HAP-1 (cell line): Measurements from ENCODE around the gene FRMD1.

ENCODE experiments used
- DNase-seq, 2 experiments: peaks; one replicate each; pipeline ENCODE4 v3.0.0-alpha.2; 2016 to 2020; ENCODE audit warnings: low spot score in 2 of 2
- H3K27me3 ChIP-seq: fragments of 250-450 bp; sonication (Bioruptor Pico); 2 replicates; pipeline ENCODE4 v1.5.1; 2020; ENCODE audit warnings: low read depth, mild to moderate bottlenecking, moderate library complexity
- H3K36me3 ChIP-seq: fragments of 250-450 bp; sonication (Bioruptor Pico); replicated peaks from 2 replicates; pipeline ENCODE4 v1.5.1; 2020; ENCODE audit warnings: mild to moderate bottlenecking
- H3K4me1 ChIP-seq: fragments of 250-450 bp; sonication (Bioruptor Pico); 2 replicates; pipeline ENCODE4 v1.5.1; 2020; ENCODE audit warnings: mild to moderate bottlenecking
- H3K4me3 ChIP-seq: fragments of 250-450 bp; sonication (Bioruptor Pico); 2 replicates; pipeline ENCODE4 v1.5.1; 2020; ENCODE audit warnings: mild to moderate bottlenecking, moderate library complexity
- H3K9me3 ChIP-seq: fragments of 250-450 bp; sonication (Bioruptor Pico); 2 replicates; pipeline ENCODE4 v1.5.1; 2020; ENCODE audit warnings: mild to moderate bottlenecking, moderate library complexity
- in situ Hi-C: fragments of 300-500 bp; cut with MboI; formaldehyde crosslinking; loops from 3 replicates; pipeline ENCODE4 v1.14.3; 2020; ENCODE audit warnings: low sequenced_read_pairs, inconsistent platforms, mixed read lengths

FRMD1 gene

GRCh38 chr6:168118935-168119334 is 39.9 kb upstream of the FRMD1 start:
- no peak overlapping the region for H3K4me3 ChIP-seq
- H3K36me3 ChIP-seq = no peaks in the 10 kb centered on the region
- H3K4me1 ChIP-seq = no peaks in the 10 kb centered on the region
- no peak for DNase-seq
- H3K9me3 ChIP-seq = no peaks in the 10 kb centered on the region
- in situ Hi-C loops = no loop called here
- H3K27me3 ChIP-seq = no peaks in the 10 kb centered on the region

DNA sequence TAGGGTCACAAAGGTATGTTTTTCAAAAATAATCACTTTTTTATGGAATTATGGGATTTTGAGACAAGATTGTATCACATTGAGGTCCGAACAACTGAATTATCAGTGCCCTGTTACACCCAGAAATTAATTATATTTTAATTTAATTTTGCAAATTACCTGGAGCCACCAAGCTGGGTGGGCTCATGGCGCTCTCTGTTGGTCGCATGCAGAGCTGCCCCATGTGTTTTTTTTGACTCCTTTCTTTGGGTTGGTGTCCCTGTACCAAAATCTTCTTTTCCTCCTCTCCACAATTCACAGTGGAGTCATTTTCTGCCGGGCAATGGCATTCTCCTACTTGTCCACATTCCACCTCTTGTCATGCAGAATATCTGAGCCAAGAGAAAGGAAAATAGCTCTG is 38.9 kb upstream of the FRMD1 start:
- Histone ChIP-seq H3K36me3 (no peaks in the 10 kb centered on the region), H3K9me3 (no peaks in the 10 kb centered on the region), H3K4me3 (no peak overlapping the region), H3K27me3 (no peaks in the 10 kb centered on the region), H3K4me1 (no peaks in the 10 kb centered on the region)
- in situ Hi-C loops = no loop called here
- no peak for DNase-seq

DNA sequence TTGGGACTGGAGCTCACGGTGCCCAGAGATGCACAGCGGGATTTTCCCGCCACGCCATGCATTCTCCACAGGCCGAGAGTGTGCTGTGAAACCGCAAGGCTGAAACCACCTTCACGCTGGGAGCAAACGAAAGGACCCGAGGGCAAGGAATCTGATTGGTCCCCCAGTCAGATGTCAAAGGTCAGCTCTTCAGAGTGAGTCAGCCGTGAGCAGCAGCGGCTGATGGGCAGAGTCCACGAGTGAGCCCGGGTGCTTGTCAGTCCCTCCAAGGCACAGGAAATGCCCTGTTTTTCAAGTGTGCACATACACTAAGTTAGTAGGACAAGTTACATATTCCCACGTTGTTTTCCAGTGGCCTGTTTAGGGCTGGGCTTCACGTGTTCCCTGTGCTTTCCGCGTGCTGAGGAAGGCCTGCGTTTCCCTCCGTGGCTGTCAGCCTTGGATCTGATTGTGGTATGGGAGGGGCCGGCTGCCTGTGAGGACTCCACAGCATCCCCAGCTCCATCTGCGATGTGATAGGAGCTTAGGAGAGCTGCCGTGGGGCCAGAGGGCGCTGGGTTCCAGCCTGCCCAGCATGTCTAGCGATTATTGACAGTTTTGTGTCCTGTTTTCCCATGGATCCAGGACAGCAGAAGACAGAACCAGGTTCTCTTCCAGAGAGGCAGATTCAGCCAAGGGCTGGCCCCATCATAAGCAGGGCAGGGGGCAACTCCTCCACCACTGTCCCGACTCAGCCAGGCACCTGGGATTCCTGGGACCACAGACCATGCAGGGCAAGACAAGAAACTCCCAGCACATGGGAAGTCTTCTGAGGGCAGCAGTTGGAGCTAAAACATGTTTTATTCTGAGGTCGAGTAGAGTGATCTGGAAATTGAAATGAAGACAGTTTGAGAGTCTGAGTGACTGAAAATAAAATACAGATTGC is 38.2 kb upstream of the FRMD1 start:
- Histone ChIP-seq H3K9me3 (no peaks in the 10 kb centered on the region), H3K36me3 (no peaks in the 10 kb centered on the region), H3K27me3 (no peaks in the 10 kb centered on the region), H3K4me1 (no peaks in the 10 kb centered on the region), H3K4me3 (no peak overlapping the region)
- no peak for DNase-seq
- in situ Hi-C loops = no loop called here

- H3K36me3 ChIP-seq = no peaks in the 10 kb centered on the region
- no peak for DNase-seq
These were observed 37.5 kb upstream of the FRMD1 start for GRCh38 chr6:168116438-168116974.

DNA sequence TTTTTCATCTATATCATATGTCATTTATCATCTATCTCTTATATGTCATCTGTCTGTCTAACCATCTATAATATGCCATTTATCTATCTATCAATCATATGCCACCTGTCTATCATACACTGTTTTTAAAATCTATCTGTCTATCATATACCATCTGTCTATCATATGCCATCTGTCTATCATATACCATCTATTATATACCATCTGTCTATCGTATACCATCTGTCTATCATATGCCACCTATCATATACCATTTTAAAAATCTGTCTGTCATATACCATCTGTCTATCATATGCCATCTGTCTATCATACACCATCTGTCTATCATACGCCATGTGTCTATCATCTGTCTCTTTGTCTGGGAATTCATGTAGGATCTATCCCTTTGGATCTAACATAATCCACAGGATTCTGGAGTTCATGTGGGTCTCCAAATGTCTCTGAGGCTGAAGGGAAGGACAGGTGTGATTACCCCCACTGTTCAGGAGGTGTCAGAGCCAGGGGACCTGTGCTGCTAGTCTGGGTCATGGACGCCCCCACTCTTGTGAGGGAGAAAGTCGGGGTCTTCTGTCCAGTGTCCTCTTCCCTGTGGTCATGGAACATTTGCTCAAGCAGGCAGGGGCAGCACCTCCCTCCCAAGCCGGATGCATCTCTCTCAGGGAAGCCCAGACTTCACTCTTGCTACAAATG is 36.9 kb upstream of the FRMD1 start:
- DNase-seq = no peak
- Histone ChIP-seq H3K4me1 (no peaks in the 10 kb centered on the region), H3K4me3 (no peak overlapping the region), H3K9me3 (no peaks in the 10 kb centered on the region), H3K36me3 (no peaks in the 10 kb centered on the region), H3K27me3 (no peaks in the 10 kb centered on the region)
- in situ Hi-C loops = no loop called here

More at GRCh38 chr6:168116438-168116974, 37.5 kb upstream of the FRMD1 start:
- in situ Hi-C loops = no loop called here
- Histone ChIP-seq H3K4me3 (no peak overlapping the region), H3K4me1 (no peaks in the 10 kb centered on the region), H3K27me3 (no peaks in the 10 kb centered on the region), H3K9me3 (no peaks in the 10 kb centered on the region)

DNA sequence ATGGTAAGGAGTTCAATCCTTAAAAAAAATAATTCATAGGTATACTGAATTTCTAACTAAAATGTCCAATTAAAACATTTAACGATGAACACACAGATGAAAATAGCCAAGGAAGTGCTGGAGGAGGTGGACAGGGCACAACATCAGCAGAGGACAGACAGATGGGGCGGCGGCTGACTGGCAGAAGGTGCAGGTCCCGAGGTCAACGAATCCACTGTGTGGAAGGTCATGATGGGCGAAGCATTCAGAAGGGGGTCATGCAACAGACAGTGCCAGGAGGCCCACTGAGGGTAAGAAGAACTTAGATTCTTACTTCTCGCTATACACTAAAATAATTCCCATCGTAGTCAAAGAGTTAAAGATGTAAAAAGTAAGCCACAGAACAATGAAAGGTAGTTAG is 34.2 kb upstream of the FRMD1 start:
- Histone ChIP-seq H3K36me3 (no peaks in the 10 kb centered on the region), H3K4me1 (no peaks in the 10 kb centered on the region), H3K27me3 (no peaks in the 10 kb centered on the region), H3K4me3 (no peak overlapping the region), H3K9me3 (no peaks in the 10 kb centered on the region)
- in situ Hi-C loops = no loop called here
- DNase-seq = no peak

GRCh38 chr6:168111911-168112310 is 32.9 kb upstream of the FRMD1 start:
- in situ Hi-C loops = no loop called here
- no peak for DNase-seq
- no peak overlapping the region for H3K4me3 ChIP-seq

DNA sequence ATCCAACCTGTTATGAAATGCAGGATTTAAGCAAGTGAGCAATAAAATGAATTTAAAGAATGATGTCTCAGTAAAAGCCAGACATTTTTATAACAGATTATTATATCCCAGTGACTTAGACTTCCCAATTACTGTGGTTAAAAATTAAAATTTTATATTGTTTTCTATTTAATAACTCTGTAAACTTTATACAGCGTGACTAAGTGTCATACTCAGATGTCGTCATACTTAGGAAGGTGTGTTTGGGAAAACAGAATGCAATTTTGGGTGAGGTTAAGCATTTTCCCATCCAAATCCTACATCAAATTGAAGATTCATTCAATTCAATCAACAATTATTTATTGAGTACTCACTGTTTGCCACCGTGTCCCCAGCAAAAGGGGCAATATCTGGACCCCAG is 31.4 kb upstream of the FRMD1 start:
- Histone ChIP-seq H3K4me1 (no peaks in the 10 kb centered on the region), H3K4me3 (no peak overlapping the region), H3K27me3 (no peaks in the 10 kb centered on the region), H3K36me3 (no peaks in the 10 kb centered on the region), H3K9me3 (no peaks in the 10 kb centered on the region)
- DNase-seq = no peak
- in situ Hi-C loops = no loop called here

More at GRCh38 chr6:168111911-168112310, 32.9 kb upstream of the FRMD1 start:
- H3K9me3 ChIP-seq = no peaks in the 10 kb centered on the region
- H3K27me3 ChIP-seq = no peaks in the 10 kb centered on the region
- H3K4me1 ChIP-seq = no peaks in the 10 kb centered on the region
- no peaks in the 10 kb centered on the region for H3K36me3 ChIP-seq

DNA sequence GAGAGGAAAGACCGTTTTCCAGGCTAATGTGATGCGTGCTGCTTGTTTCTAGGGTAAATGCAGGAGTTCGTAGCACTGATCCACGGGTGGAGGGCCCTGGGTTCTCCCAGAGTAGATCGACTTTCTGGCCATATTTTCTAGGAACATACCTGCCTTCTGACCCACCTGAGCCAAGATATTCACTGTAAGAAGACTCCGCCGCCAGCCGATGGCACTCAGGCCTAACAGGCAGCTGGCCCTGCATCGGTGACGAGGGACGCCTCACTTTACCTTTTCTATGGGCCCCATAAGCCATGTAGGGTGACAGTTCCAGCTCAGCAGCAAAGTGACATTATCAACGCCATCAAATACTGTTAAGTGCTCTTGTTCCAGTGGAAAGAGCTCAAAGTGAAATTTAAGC is 30.2 kb upstream of the FRMD1 start:
- H3K4me1 ChIP-seq = no peaks in the 10 kb centered on the region
- H3K36me3 ChIP-seq = no peaks in the 10 kb centered on the region
- DNase-seq = no peak
- H3K27me3 ChIP-seq = no peaks in the 10 kb centered on the region
- no peak overlapping the region for H3K4me3 ChIP-seq
- H3K9me3 ChIP-seq = no peaks in the 10 kb centered on the region
- in situ Hi-C loops = no loop called here

DNA sequence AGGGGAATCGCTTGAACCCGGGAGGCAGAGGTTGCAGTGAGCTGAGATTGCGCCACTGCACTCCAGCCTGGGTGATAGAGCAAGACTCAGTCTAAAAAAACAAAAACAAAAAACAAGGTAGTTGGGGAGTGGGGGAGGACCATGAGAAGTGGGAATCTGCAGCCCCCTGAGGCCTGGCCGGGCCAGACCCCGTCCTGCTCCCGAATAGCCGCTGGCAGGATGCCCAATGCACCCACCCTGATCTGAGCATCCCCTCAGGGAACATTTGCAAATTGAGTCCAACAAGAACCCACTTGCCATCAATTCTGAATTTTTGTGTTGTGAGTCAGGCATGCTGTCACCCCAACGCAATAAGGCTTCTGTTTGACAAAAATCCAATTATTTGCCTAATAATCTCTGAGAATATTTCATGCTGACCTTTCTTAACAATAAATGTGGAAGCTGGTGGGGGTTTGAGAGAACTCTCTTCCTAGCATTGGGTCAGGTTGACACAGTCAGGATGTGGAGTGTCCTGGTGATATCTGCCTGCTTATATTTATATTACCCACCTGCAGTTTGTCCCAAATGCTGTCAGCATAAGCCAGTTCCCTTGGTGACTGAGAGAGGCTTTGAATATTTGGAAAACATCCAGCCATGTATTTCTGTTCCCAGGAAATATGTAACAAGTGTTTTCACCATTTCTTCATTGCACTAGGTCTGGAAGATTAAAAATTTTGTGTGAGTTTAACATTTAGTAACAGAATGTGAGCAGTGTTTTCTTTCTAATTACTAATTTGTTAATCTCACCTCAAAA is 28.4 kb upstream of the FRMD1 start:
- Histone ChIP-seq H3K4me3 (no peak overlapping the region), H3K36me3 (no peaks in the 10 kb centered on the region), H3K27me3 (no peaks in the 10 kb centered on the region), H3K9me3 (no peaks in the 10 kb centered on the region), H3K4me1 (no peaks in the 10 kb centered on the region)
- in situ Hi-C loops = no loop called here
- DNase-seq = no peak

DNA sequence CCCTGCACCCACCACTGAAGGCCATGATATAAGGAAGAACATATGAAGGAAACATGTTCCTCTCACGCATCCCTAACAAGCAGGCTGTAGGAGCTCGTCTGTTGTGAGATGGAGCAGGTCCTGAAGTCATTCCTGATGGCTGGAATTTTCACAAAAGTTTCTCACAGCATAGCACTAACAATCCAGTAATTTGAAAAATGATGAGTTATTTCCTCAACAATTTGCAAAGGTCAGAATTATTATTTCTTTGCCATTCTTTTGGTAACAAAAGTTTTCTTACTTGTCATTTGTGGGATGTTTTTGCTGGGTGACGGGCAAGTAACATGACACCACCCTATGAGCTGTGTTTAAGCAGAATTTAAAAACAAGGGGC is 27.6 kb upstream of the FRMD1 start:
- in situ Hi-C loops = no loop called here
- H3K27me3 ChIP-seq = no peaks in the 10 kb centered on the region
- no peaks in the 10 kb centered on the region for H3K36me3 ChIP-seq
- no peak for DNase-seq
- no peak overlapping the region for H3K4me3 ChIP-seq
- no peaks in the 10 kb centered on the region for H3K9me3 ChIP-seq
- H3K4me1 ChIP-seq = no peaks in the 10 kb centered on the region

DNA sequence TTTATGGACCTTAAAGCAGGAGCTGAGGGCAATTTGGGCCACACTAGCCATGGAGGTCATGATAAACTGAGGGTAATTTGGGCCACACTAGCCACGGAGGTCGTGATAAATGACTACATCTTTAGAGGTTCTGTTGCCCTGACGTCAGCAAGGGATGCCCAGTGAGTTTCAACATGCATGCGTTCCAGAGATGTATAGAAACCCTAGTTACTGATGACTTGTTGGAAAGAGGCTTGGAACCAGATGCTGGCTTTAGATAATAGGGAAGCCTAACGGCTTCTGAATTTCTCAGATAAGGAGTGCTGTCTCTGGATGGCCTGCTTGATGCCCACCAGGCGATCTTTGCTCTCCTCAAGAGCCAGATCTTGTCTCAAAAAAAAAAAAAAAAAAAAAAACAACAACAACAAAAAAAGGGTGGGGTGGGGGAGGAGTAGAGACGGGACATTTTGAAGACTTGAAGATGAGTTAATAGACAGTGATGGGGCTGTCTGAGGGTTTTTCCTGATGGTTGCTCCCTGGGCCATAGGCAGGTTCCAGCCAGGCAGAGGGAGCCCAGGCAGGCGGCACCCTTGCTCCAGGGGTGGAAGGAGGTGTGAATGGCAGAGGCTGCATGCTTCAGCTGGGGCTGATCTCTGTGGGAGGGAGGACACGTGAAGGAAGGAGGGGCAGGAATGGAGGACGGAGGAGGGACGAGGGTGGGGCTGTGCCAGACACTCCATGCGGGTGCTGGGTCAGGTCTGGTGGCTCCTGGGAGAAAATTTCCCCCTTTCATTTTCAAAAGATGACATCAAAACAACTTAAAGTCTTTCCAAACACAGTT is 27.0 kb upstream of the FRMD1 start:
- Histone ChIP-seq H3K36me3 (no peaks in the 10 kb centered on the region), H3K4me1 (no peaks in the 10 kb centered on the region), H3K9me3 (no peaks in the 10 kb centered on the region), H3K27me3 (no peaks in the 10 kb centered on the region), H3K4me3 (no peak overlapping the region)
- in situ Hi-C loops = no loop called here
- no peak for DNase-seq

DNA sequence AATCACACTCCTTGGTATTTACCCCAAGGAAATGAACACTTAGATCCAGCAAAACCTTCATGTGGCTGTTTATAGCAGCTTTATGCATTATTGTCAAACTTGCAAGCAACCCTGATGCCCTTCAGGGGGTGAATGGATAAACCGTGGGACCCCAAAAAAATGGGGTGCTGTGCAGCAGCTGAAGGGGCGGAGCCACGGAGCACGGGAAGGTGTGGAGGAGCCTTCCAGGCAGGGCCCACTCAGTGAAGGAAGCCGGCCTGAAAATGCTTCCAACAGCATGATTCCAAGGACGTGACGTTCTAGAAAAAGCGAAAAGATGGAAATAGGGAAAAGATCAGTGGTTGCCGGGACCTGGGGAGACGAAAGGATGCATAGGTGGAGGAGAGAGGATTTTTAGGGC is 25.6 kb upstream of the FRMD1 start:
- Histone ChIP-seq H3K4me3 (no peak overlapping the region), H3K9me3 (no peaks in the 10 kb centered on the region), H3K4me1 (no peaks in the 10 kb centered on the region), H3K36me3 (no peaks in the 10 kb centered on the region), H3K27me3 (no peaks in the 10 kb centered on the region)
- DNase-seq = no peak
- in situ Hi-C loops = no loop called here
